Testis (tissue), 2 donors: ENCODE data around the gene CFAP69.

Experiments
- CTCF ChIP-seq, 3 experiments: fragments of 450-650 bp in 2 of 3; fragments of 200-600 bp in 1 of 3; sonication (generic) in 1 of 3; IDR thresholded peaks; one replicate each; pipeline ENCODE4 v1.5.1; 2016 to 2019; ENCODE audit warnings: antibody characterized with exemption in 3 of 3, mild to moderate bottlenecking in 2 of 3, moderate library complexity in 1 of 3
- POLR2A ChIP-seq: fragments of 450-650 bp; IDR thresholded peaks from one replicate; pipeline ENCODE4 v1.6.1; 2017; ENCODE audit warnings: antibody characterized with exemption, mild to moderate bottlenecking, moderate library complexity

- no peak for TF ChIP-seq CTCF (IDR thresholded peaks at IDR 0.05)
- TF ChIP-seq POLR2A = no peak
Measured at GRCh38 chr7:90250601-90251303, 5.8 kb downstream of the CFAP69 start.
